GM12878 (cell line): ENCODE measurements around the gene EMP2. TPM values are rescaled to one million over a fixed set of nuclear protein-coding genes. Genes with fewer than 3 reads are reported as not detected.

Source experiments
- BHLHE40 ChIP-seq, 2 experiments: fragments of 450-650 bp in 1 of 2; IDR thresholded peaks; 2 replicates each; pipeline ENCODE4 v1.6.1; 2011 to 2017; ENCODE audit warnings: low read depth in 2 of 2, borderline replicate concordance in 1 of 2, improper control_type of control experiment in 1 of 2, low read length in 1 of 2, mild to moderate bottlenecking in 1 of 2
- BMI1 ChIP-seq: fragments of 450-650 bp; IDR thresholded peaks from 2 replicates; pipeline ENCODE4 v1.6.1; 2016; ENCODE audit warnings: mild to moderate bottlenecking, moderate library complexity, borderline replicate concordance
- CREM ChIP-seq: IDR thresholded peaks from 2 replicates; pipeline ENCODE4 v1.6.1; 2014; ENCODE audit warnings: antibody characterized with exemption, low read depth
- E2F4 ChIP-seq: IDR thresholded peaks from 2 replicates; pipeline ENCODE4 v1.6.1; 2012; ENCODE audit warnings: low read depth, low read length, improper control_type of control experiment
- FOXK2 ChIP-seq: fragments of 450-650 bp; IDR thresholded peaks from 2 replicates; pipeline ENCODE4 v1.6.1; 2017; ENCODE audit warnings: mild to moderate bottlenecking, moderate library complexity
- FOXM1 ChIP-seq: IDR thresholded peaks from 2 replicates; pipeline ENCODE4 v1.6.1; 2012; ENCODE audit warnings: low read depth, mild to moderate bottlenecking, inconsistent platforms, low read length, moderate library complexity
- MEF2B ChIP-seq: fragments of 450-650 bp; IDR thresholded peaks from 2 replicates; pipeline ENCODE4 v1.6.1; 2018; ENCODE audit warnings: mild to moderate bottlenecking, moderate library complexity; ENCODE audit not compliant: partially characterized antibody, poor library complexity, severe bottlenecking
- MXI1 ChIP-seq: fragments of 150-350 bp; IDR thresholded peaks from 2 replicates; pipeline ENCODE4 v1.6.1; 2011; ENCODE audit warnings: low read depth, mild to moderate bottlenecking, inconsistent platforms, low read length, improper control_type of control experiment
- NBN ChIP-seq: fragments of 450-650 bp; IDR thresholded peaks from 2 replicates; pipeline ENCODE4 v1.6.1; 2016
- RB1 ChIP-seq: fragments of 450-650 bp; formaldehyde crosslinking; IDR thresholded peaks from 2 replicates; pipeline ENCODE4 v1.6.1; 2017; ENCODE audit warnings: mild to moderate bottlenecking, borderline replicate concordance
- RELB ChIP-seq: fragments of 450-650 bp; IDR thresholded peaks from 2 replicates; pipeline ENCODE4 v1.6.1; 2017; ENCODE audit warnings: low read depth, mild to moderate bottlenecking, moderate library complexity
- SKIL ChIP-seq: fragments of 450-650 bp; IDR thresholded peaks from 2 replicates; pipeline ENCODE4 v1.6.1; 2017; ENCODE audit warnings: mild to moderate bottlenecking, low read depth, inconsistent platforms; ENCODE audit not compliant: poor library complexity, severe bottlenecking
- SMC3 ChIP-seq: IDR thresholded peaks from 2 replicates; pipeline ENCODE4 v1.6.1; 2011; ENCODE audit warnings: low read length, improper control_type of control experiment, borderline replicate concordance
- SPI1 ChIP-seq: IDR thresholded peaks from 2 replicates; pipeline ENCODE4 v1.6.1; 2011; ENCODE audit warnings: low read depth, mild to moderate bottlenecking, low read length, moderate library complexity, borderline replicate concordance; ENCODE audit not compliant: insufficient read depth
- SREBF2 ChIP-seq: IDR thresholded peaks from 2 replicates; pipeline ENCODE4 v1.6.1; 2012; ENCODE audit warnings: mild to moderate bottlenecking, low read length
- SRF ChIP-seq, 2 experiments: IDR thresholded peaks; 2 replicates each; pipeline ENCODE4 v1.6.1; 2011; ENCODE audit warnings: low read depth in 2 of 2, low read length in 2 of 2, mild to moderate bottlenecking in 1 of 2, moderate library complexity in 1 of 2
- STAT1 ChIP-seq: fragments of 450-650 bp; conservative IDR thresholded peaks from 2 replicates; pipeline ENCODE4 v1.6.1; 2014; ENCODE audit warnings: antibody characterized with exemption, mild to moderate bottlenecking
- YY1 ChIP-seq: IDR thresholded peaks from 2 replicates; pipeline ENCODE4 v1.6.1; 2011; ENCODE audit warnings: low read depth, mild to moderate bottlenecking, low read length
- ZNF24 ChIP-seq: fragments of 450-650 bp; IDR thresholded peaks from 2 replicates; pipeline ENCODE4 v1.6.1; 2017; ENCODE audit warnings: antibody characterized with exemption, mild to moderate bottlenecking
- ZNF592 ChIP-seq: fragments of 450-650 bp; IDR thresholded peaks from 2 replicates; pipeline ENCODE4 v1.6.1; 2017; ENCODE audit warnings: mild to moderate bottlenecking, moderate library complexity
- ZSCAN29 ChIP-seq: fragments of 450-650 bp; IDR thresholded peaks from 2 replicates; pipeline ENCODE4 v1.6.1; 2017; ENCODE audit warnings: mild to moderate bottlenecking, moderate library complexity
- polyA plus RNA-seq, 11 experiments: library from polyadenylated mRNA; depleted of rRNA in 4 of 11; unstranded in 6 of 11; stranded (reverse) in 5 of 11; fragments of >200 nt; fragmentation: Nextera tagmentation in 4 of 11; fragmentation: Illumina TruSeq in 1 of 11; extraction: Ambion mirVana in 4 of 11; extraction: Trizol in 1 of 11; gene quantifications; 1 replicate in 1 of 11; 2 replicates in 10 of 11; pipeline versions ENCODE4 v1.2.1 to v1.2.3, GENCODE V29; 2011 to 2016; ENCODE audit warnings: inconsistent platforms in 2 of 11, missing spikeins in 2 of 11, low read depth in 1 of 11
- total RNA-seq, 4 experiments: library from RNA; depleted of rRNA in 3 of 4; stranded (reverse); fragments of >200 nt in 3 of 4; fragmentation: Illumina TruSeq in 1 of 4; extraction: Trizol in 1 of 4; gene quantifications; 2 replicates each; pipeline versions ENCODE4 v1.2.1 to v1.2.3, GENCODE V29; 2013 to 2021

Gene EMP2
- total and polyA plus RNA-seq, 10 of the 15 experiments (the other 5 are each of a cell fraction or from before 2014, with no cell fraction given), result 0.41 to 10.4 (median 3.8) TPM

GRCh38 chr16:10509534-10510025 lies 70.8 kb downstream of the EMP2 start (continued):
- no peak for TF ChIP-seq MEF2B
- TF ChIP-seq RELB, result no peak
- TF ChIP-seq ZSCAN29, result no peak
- peak; percentile 67 for TF ChIP-seq YY1
- 0 out of 4 replicates have a peak, but pooled peaks of 1 of the 2 experiments have one; percentile 55 for TF ChIP-seq BHLHE40 (IDR thresholded peaks at IDR 0.05; ENCODE audit: borderline replicate concordance in 1 of 2, low read depth in 2 of 2, low read length in 1 of 2)
- TF ChIP-seq RB1, result 0 out of 2 replicates have a peak, but pooled peaks have one; percentile 31
- no peak for TF ChIP-seq SREBF2
- no peak for TF ChIP-seq BMI1
- TF ChIP-seq STAT1, result no peak
- TF ChIP-seq ZNF24, result peak; percentile 8; the same call in 1 of the 2 replicates
- TF ChIP-seq MXI1, result no peak
- peak; percentile 73 for TF ChIP-seq SPI1
- peak; percentile 99 for TF ChIP-seq SMC3
- TF ChIP-seq FOXK2, result no peak
- no peak for TF ChIP-seq ZNF592
- no peak for TF ChIP-seq E2F4
- peak; percentile 12; the same call in 1 of the 2 replicates for TF ChIP-seq CREM
- peak; percentile 17 for TF ChIP-seq SKIL
- no peak for TF ChIP-seq SRF (IDR thresholded peaks at IDR 0.05; ENCODE audit: low read depth in 2 of 2, low read length in 2 of 2)
- peak; percentile 56; the same call in 1 of the 2 replicates for TF ChIP-seq FOXM1
- 0 out of 2 replicates have a peak, but pooled peaks have one; percentile 21 for TF ChIP-seq NBN
